Neural progenitor cell (in vitro differentiated cells): ENCODE measurements around the gene SRSF1. TPM values are rescaled to one million over a fixed set of nuclear protein-coding genes. Genes with fewer than 3 reads are reported as not detected.
A peak's percentile ranks its signal among the peaks of the same experiment; 100 is the strongest.

Experiments used
- DNase-seq: peaks from one replicate; pipeline ENCODE4 v3.0.0-alpha.2; 2016; ENCODE audit warnings: low spot score
- H2AFZ ChIP-seq: fragments of 200-600 bp; sonication (generic); replicated peaks from 2 replicates; pipeline ENCODE4 v1.6.1; 2016; ENCODE audit warnings: antibody characterized with exemption
- H3F3A ChIP-seq: fragments of 200-600 bp; sonication (generic); 2 replicates; pipeline ENCODE4 v1.6.1; 2016; ENCODE audit warnings: antibody characterized with exemption, low read depth
- H3K27ac ChIP-seq: fragments of 200-600 bp; sonication (generic); 2 replicates; pipeline ENCODE4 v1.5.1; 2016; ENCODE audit warnings: mild to moderate bottlenecking
- H3K27me3 ChIP-seq: fragments of 200-600 bp; sonication (generic); 2 replicates; pipeline ENCODE4 v1.6.1; 2016; ENCODE audit warnings: mild to moderate bottlenecking, moderate library complexity
- H3K36me3 ChIP-seq: fragments of 200-600 bp; sonication (generic); 2 replicates; pipeline ENCODE4 v1.5.1; 2016
- H3K4me1 ChIP-seq: fragments of 200-600 bp; sonication (generic); 2 replicates; pipeline ENCODE4 v1.6.1; 2016; ENCODE audit warnings: mixed run types
- H3K4me2 ChIP-seq: fragments of 200-600 bp; sonication (generic); 2 replicates; pipeline ENCODE4 v1.6.1; 2016
- H3K4me3 ChIP-seq: fragments of 200-600 bp; sonication (generic); 2 replicates; pipeline ENCODE4 v1.5.1; 2016
- H3K79me2 ChIP-seq: fragments of 200-600 bp; sonication (generic); 2 replicates; pipeline ENCODE4 v1.6.1; 2016; ENCODE audit warnings: low read depth
- H3K9ac ChIP-seq: fragments of 200-600 bp; sonication (generic); 2 replicates; pipeline ENCODE4 v1.6.1; 2016
- H3K9me3 ChIP-seq: fragments of 200-600 bp; sonication (generic); 2 replicates; pipeline ENCODE4 v1.5.1; 2016; ENCODE audit warnings: low read depth
- H4K20me1 ChIP-seq: fragments of 200-600 bp; sonication (generic); 2 replicates; pipeline ENCODE4 v1.6.1; 2016; ENCODE audit warnings: low read depth
- H3K27ac Mint-ChIP-seq: 3 replicates; pipeline ENCODE4 v1.8.0; 2021; ENCODE audit warnings: mixed read lengths
- H3K27me3 Mint-ChIP-seq: 2 replicates; pipeline ENCODE4 v1.8.0; 2022; ENCODE audit warnings: low read depth, mild to moderate bottlenecking, inconsistent platforms, moderate library complexity, mixed read lengths; ENCODE audit not compliant: insufficient read depth
- H3K36me3 Mint-ChIP-seq: 3 replicates; pipeline ENCODE4 v1.8.0; 2021; ENCODE audit warnings: mixed read lengths
- H3K4me1 Mint-ChIP-seq: 3 replicates; pipeline ENCODE4 v1.8.0; 2021; ENCODE audit warnings: mixed read lengths
- H3K4me3 Mint-ChIP-seq: 3 replicates; pipeline ENCODE4 v1.8.0; 2021; ENCODE audit warnings: mild to moderate bottlenecking, moderate library complexity, mixed read lengths
- H3K9me3 Mint-ChIP-seq: 3 replicates; pipeline ENCODE4 v1.8.0; 2020; ENCODE audit warnings: mixed read lengths
- EZH2 ChIP-seq: fragments of 200-600 bp; sonication (generic); IDR thresholded peaks from 2 replicates; pipeline ENCODE4 v1.6.1; 2017; ENCODE audit warnings: antibody characterized with exemption, mild to moderate bottlenecking, moderate library complexity
- EZH2phosphoT487 ChIP-seq: fragments of 200-600 bp; sonication (generic); IDR thresholded peaks from 2 replicates; pipeline ENCODE4 v1.6.1; 2017; ENCODE audit warnings: antibody characterized with exemption
- total RNA-seq: library from RNA; depleted of rRNA; stranded (reverse); fragments of >200 nt; gene quantifications from 2 replicates; pipeline ENCODE4 v1.2.3, GENCODE V29; 2015; ENCODE audit warnings: low replicate concordance
- TF ChIP-seq, protein P1 (sequence below): fragments of 200-600 bp; sonication (generic); IDR thresholded peaks from 2 replicates; pipeline ENCODE4 v1.5.1; 2017; ENCODE audit warnings: antibody characterized with exemption, mild to moderate bottlenecking

SRSF1 gene
- total RNA-seq, 1 donor from 2014 or later = 556 TPM

DNA sequence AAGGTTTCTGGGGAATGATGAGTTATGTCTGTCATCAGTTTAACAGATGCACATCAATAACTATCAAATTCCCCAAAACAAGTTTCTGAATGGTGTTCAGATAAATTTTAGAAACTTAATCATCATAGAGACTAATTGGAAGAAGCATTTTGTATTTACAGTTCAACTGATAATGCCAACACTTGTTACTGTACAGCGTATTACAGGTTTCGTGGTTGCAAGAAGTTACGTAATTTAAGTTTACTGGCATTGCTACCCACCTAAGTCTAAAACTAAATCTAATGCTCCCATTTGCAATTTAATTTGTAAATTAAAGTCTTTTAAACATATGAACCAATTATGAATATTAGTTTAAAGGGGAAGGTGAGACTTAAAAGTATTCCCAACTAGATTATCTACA is 3.0 kb downstream of the SRSF1 start:
- Histone ChIP-seq H3K27ac (no peak overlapping the region), H3K9me3 (no peaks in the 10 kb centered on the region), H3K79me2 (peaks cover 81% of the 10 kb centered on the region), H3K36me3 (peaks cover 28% of the 10 kb centered on the region), H4K20me1 (peaks cover 69% of the 10 kb centered on the region), H3K27me3 (no peaks in the 10 kb centered on the region), H3F3A (peaks cover 97% of the 10 kb centered on the region), H3K4me2 (peak overlapping the region; percentile 89), H2AFZ (no peak overlapping the region), H3K4me1 (peaks cover 33% of the 10 kb centered on the region), H3K9ac (no peak overlapping the region), H3K4me3 (peak overlapping the region; percentile 86)
- H3K36me3 Mint-ChIP-seq = peaks cover 37% of the 10 kb centered on the region
- peaks cover 8% of the 10 kb centered on the region for H3K9me3 Mint-ChIP-seq
- no peak overlapping the region for H3K4me3 Mint-ChIP-seq
- H3K4me1 Mint-ChIP-seq = peaks cover 62% of the 10 kb centered on the region
- peaks cover 3% of the 10 kb centered on the region for H3K27me3 Mint-ChIP-seq
- no peak for TF ChIP-seq EZH2phosphoT487
- DNase-seq = no peak
- H3K27ac Mint-ChIP-seq = no peak overlapping the region

DNA sequence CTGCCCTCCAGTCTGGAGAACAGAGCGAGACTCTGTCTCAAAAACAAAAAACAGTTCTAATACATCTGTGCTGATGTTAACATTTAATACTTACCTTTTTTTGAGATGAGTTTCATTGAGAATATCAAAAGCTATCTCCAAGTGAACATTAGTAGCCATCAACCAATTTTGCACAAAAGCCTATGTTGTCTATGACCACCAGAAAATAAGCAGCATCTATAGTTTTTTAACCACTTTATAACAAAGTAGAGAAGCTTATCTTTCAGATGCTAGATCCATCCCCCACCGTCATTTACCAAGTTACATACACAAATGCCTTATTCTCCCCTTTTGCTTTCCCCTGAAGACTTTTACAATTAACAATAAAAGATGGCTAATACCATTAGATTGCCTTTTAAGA is 4.1 kb downstream of the SRSF1 start:
- TF ChIP-seq EZH2 (no peak), EZH2phosphoT487 (no peak)
- TF ChIP-seq, protein P1, sequence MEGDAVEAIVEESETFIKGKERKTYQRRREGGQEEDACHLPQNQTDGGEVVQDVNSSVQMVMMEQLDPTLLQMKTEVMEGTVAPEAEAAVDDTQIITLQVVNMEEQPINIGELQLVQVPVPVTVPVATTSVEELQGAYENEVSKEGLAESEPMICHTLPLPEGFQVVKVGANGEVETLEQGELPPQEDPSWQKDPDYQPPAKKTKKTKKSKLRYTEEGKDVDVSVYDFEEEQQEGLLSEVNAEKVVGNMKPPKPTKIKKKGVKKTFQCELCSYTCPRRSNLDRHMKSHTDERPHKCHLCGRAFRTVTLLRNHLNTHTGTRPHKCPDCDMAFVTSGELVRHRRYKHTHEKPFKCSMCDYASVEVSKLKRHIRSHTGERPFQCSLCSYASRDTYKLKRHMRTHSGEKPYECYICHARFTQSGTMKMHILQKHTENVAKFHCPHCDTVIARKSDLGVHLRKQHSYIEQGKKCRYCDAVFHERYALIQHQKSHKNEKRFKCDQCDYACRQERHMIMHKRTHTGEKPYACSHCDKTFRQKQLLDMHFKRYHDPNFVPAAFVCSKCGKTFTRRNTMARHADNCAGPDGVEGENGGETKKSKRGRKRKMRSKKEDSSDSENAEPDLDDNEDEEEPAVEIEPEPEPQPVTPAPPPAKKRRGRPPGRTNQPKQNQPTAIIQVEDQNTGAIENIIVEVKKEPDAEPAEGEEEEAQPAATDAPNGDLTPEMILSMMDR = no peak
- no peaks in the 10 kb centered on the region for H3K27me3 ChIP-seq
- Mint-ChIP-seq H3K27ac (no peak overlapping the region), H3K4me1 (peaks cover 61% of the 10 kb centered on the region), H3K9me3 (peaks cover 4% of the 10 kb centered on the region), H3K36me3 (peaks cover 38% of the 10 kb centered on the region), H3K4me3 (peak overlapping the region; percentile 39), H3K27me3 (peaks cover 3% of the 10 kb centered on the region)
- H3K27ac ChIP-seq = peak overlapping the region; percentile 9
- peaks cover 31% of the 10 kb centered on the region for H3K36me3 ChIP-seq
- no peak overlapping the region for H3K9ac ChIP-seq
- no peak for DNase-seq
- H2AFZ ChIP-seq = no peak overlapping the region
- H3K4me1 ChIP-seq = peaks cover 33% of the 10 kb centered on the region
- peaks cover 78% of the 10 kb centered on the region for H4K20me1 ChIP-seq
- H3K9me3 ChIP-seq = no peaks in the 10 kb centered on the region
- peaks cover 97% of the 10 kb centered on the region for H3F3A ChIP-seq
- peak overlapping the region; percentile 89 for H3K4me2 ChIP-seq
- H3K4me3 ChIP-seq = peak overlapping the region; percentile 86
- peaks cover 76% of the 10 kb centered on the region for H3K79me2 ChIP-seq

DNA sequence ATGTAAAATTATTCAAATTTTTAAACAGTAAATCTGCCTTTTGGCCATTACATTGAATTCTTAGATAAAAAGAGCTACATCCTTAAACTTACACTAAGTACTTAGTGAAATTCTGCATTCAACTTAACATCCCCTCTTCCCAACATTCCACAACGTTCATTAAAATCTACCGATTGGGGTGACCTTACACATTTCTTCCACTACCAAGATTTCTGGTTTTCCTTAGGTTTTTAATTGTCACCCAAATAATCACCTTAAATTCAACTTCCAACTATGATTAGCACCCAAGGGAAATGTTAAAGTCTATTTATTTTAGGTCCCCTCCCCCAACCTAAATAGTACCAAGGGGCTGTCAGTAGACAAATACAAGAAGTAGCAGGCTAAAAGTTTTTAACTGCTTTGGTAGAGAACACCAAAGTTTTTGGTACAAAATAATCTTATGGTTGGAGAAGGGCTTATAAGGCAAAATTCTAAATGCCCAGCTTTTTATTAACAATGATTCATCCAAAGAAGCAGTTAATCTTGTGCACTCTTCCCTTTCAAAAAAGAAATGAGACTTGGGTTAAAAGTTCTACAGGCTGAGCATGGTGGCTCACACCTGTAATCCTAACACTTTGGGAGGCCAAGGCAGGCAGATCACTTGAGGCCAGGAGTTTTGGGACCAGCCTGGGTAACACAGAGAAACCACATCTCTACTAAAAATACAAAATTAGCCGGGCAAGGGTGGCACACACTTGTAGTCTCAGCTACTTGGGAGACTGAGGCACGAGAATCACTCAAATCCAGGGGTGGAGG is 4.7 kb downstream of the SRSF1 start:
- H3K36me3 Mint-ChIP-seq = peaks cover 38% of the 10 kb centered on the region

More for the DNA sequence above, 4.7 kb downstream of the SRSF1 start:
- H3K4me3 Mint-ChIP-seq = no peak overlapping the region
- peaks cover 55% of the 10 kb centered on the region for H3K4me1 Mint-ChIP-seq
- peaks cover 33% of the 10 kb centered on the region for H3K4me1 ChIP-seq
- H3K36me3 ChIP-seq = peaks cover 31% of the 10 kb centered on the region
- H3F3A ChIP-seq = peaks cover 97% of the 10 kb centered on the region
- DNase-seq = no peak
- peaks cover 3% of the 10 kb centered on the region for H3K27me3 Mint-ChIP-seq
- H3K4me2 ChIP-seq = peak overlapping the region; percentile 89
- H3K9me3 ChIP-seq = no peaks in the 10 kb centered on the region
- no peak overlapping the region for H3K4me3 ChIP-seq
- no peak overlapping the region for H3K9ac ChIP-seq
- TF ChIP-seq EZH2phosphoT487 = no peak
- TF ChIP-seq, protein P1 = no peak
- no peak for TF ChIP-seq EZH2
- peak overlapping the region; percentile 20 for H3K27ac ChIP-seq
- peaks cover 75% of the 10 kb centered on the region for H3K79me2 ChIP-seq
- peaks cover 78% of the 10 kb centered on the region for H4K20me1 ChIP-seq
- no peak overlapping the region for H2AFZ ChIP-seq
- no peaks in the 10 kb centered on the region for H3K9me3 Mint-ChIP-seq
- no peak overlapping the region for H3K27ac Mint-ChIP-seq
- no peaks in the 10 kb centered on the region for H3K27me3 ChIP-seq
